ENCODE results near the gene ARHGAP15.

DNA sequence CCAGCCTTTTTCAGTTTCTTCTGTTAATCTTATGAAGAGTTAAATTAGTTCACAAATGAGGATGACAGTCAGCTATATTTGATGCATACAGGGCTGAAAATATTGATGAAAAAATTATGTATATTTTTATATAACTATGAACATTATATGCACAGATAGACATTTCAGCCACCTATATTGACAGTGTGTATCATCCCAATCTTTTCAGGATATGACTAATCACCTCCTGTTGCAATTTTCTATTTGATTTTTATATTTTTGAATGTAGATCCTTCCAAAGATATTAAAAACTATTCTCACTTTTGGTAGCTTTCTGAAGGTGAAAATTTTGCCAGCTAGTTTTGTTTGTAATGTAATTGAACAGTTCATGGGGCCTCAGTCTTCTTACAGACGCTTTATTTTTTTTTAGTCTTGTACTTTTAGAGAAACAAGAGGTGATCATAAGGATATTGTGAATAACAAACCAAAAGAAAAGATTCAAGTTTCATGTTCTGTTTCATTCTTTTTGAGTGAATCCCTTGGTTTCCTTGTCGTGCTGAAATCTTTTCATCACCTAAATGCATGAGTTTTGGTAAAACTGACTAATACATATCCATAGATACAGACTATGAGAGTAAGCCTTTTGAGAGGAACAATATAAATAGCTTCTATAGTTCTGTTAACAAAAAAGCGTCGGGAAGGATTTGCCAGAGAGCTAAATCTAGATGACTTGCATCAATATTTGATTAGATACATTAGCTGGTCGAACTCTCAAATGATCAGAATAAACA, 123.1 kb downstream of the ARHGAP15 start:
- TF ChIP-seq POLR2AphosphoS5 (IDR thresholded peaks at IDR 0.05; ENCODE audit: insufficient read depth in 1 of 2, low read depth in 1 of 2) (no peak), CTCF (IDR thresholded peaks at IDR 0.05) (no peak)

Measured in vagina (tissue), 2 donors.